CD1c-positive myeloid dendritic cell (primary cell): ENCODE data around the gene SYPL1.
A peak's percentile ranks its signal among the peaks of the same experiment; 100 is the strongest.

Experiments used
- DNase-seq: peaks from one replicate; pipeline ENCODE4 v3.0.0-alpha.2; 2016; ENCODE audit errors: extremely low spot score

SYPL1 gene

DNA sequence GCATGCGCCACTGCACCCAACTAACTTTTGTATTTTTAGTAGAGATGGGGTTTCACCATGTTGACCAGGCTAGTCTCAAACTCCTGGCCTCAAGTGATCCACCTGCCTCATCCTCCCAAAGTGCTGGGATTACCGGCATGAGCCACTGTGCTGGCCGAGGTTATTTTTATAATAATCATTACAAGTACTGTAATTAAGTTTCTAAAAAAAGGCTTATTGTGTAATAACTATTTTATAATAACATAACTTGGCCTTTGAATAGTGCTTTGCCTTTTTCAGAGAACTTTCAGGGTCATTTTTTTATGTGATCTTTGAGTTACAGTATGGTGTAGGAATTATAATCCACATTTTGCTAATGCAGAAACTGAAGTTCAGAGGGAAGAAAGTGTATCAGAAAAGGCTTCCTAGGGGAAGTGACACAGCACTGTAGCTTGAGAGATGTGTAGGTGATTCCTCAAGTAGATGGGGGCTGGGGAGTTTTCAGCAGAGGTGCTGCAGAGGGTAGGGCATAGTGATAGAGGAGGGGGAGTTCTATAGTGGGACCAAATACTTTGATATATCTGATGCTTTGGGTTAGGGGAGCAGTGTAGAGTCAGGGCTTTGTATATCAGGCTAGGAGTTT, 9.2 kb upstream of the SYPL1 start:
- DNase-seq: no peak

DNA sequence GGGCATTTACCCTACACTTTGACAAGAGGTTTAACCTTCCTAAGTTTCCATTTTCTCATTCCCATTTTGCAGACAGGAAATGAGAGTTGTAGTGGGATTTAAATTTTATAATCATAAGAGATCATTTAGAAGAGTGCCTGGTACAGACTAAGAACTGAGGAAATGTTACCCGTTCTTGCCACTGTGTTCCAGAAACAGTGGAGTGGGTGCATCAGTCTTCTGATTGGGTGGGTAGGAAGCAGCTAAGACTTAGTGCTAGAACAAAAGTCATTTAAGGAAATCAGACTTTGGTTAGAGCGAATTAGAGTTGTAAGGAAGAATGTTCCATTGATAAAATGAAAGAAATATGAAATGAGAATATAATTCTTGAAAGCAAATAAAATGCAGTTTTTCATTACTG, 8.4 kb upstream of the SYPL1 start:
- DNase-seq: no peak

DNA sequence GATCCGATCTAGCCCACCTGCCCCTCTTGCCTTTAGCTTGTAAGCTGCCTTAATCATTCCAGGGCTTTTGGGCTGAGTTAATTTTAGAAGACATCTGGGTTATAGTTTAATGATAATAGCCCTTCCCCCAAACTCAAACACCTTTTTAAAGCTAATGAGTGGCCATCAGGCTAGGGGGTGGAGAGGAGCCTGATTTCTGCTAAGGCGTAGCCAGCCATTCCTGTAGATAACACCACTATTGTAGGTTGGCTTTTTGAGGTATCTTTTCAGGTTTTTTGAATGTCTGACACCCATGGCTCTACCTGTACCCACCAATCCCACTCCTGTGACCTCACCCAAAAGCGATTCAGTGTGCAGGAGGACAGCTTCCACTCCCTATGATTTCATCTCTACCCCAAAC, 7.6 kb upstream of the SYPL1 start:
- DNase-seq: no peak

DNA sequence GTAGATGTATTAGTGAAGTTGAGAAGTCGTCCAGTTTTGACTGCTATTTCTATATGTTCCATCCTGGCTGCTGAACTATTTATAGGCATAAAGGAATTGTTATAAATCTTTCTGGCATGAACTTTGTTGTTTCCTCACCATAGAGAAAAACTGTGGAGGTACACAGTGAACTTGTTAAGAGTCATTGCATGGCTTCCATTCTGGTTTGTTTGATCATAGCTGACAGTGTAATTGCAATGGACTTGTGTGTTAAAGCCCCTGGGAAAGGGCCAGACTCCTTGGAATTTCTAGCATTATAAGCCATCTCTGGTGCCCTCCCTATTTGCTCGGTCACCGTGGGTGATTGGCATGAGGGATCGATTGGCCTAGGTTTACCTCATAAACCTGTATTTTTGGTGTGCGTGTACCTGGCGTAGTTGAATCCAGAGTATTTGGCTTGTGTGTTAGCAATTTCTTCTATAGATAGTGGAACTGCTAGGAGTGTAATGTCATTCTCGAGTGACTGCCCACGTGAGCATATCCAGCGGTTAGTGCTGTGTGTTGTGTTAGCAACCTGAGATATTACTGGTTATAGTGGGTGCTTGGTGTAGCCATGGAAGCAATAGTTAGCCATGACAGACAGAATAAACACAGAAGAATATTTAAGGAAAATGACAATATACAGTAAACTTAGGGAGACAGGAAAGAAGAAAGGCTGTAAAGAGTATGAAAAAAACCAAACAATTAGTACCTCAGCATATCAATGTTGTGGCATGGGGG, 5.9 kb upstream of the SYPL1 start:
- no peak for DNase-seq

- no peak for DNase-seq
These were observed 4.1 kb upstream of the SYPL1 start for GRCh38 chr7:106116161-106116704.

DNA sequence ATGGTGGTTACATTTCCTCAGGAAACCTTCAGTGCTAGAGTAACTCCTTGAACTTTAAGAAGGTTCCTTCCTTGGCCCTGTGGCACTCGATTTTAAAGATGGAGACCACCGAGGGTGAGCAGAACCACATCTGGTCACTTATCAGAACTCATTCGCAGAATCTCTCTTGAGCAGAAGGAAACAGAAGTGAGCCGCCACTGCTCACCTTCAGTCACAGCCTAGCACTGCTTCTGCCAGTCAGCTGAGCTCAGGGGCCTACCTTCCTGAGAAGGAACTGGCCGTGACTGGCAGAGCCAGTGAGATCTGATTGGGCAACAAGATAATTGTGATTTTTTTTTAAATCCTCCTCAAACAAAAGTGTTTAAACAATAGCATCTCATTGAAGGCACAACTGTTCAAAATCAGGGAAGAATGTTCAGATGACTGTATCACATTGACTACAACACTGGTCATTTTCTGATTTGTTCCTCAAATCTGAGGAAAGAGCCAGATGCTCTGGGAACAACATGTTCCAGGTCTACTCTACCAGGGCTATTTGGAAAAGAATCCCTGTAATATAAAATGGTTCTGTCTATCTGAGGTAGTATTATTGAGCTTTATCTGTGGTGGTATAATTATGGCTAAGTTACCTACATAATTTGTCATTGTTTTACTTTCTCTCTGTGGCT, 2.7 kb upstream of the SYPL1 start:
- peak; percentile 17 for DNase-seq

DNA sequence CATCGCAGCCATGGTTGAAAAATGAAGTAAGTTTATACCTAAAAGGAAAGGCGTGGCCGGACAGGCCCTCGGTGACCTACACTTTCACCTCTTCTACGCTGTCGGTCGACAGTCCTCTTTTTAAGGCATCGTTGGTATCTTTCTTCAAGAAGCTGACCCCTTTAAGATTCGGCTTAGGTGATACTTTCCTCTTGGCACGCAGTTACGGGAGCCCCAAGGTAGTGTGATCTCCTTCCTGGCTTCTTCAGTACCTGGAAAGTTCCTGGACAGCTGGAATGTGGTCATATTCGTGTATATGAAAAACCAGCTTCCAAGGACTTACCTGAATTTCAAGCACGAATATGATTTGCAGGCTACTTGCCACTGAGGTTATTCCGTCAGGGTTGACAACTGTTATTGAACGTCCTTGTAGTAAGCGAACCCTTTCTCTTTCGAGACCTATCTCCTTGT, 885 bp upstream of the SYPL1 start:
- no peak for DNase-seq

GRCh38 chr7:106111655-106112117, 426 bp downstream of the SYPL1 start:
- DNase-seq: peak; percentile 86

GRCh38 chr7:106110885-106111654, 1.0 kb downstream of the SYPL1 start:
- DNase-seq: peak; percentile 19

DNA sequence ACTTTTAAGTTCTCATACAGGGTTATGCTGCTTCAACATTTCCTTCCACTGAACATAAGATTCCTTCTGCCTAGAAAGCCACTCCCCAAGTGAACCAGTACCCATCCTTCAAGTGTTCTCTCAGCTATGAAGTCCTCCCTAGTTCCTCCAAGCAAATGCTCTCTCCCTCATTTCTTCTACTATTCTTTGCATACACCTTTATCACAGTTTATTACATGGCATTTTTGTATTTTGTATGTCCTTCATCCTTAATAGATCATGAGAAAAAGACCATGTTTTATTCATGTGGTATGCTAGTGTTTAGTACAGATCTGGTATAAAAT, 1.9 kb downstream of the SYPL1 start:
- no peak for DNase-seq

DNA sequence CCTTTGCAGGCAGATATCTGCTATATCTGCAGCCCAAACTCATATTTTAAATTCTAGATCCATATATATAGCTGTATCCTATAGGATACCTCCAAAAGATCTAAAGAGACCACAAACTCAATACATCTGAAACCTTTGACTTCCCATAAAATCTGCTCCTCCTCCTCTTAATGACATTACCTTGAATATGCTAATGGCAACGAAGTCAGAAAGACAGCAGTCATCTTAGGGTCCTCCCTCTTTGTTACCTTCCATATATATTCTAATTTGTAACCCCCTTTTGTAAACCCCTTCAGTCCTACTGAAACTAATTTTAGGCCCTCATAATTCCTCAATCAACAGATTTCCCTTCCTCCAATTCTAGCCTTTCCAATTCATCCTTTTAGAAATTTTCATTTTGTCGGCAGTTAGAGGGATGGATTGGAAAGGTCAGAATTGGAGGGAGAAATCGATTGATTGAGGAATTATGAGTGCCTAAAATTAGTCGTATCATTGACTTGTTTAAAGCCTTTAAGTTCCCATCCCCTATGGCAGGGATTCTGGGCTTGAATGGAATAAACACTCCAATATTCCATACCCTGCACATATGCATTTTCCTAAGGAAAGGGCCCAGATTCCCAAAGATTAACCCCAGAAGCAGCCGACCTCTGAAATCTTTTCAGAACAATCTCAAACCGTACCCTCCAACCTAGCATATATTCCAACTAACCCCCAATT, 2.4 kb downstream of the SYPL1 start:
- no peak for DNase-seq

GRCh38 chr7:106108991-106109390, 3.1 kb downstream of the SYPL1 start:
- no peak for DNase-seq

DNA sequence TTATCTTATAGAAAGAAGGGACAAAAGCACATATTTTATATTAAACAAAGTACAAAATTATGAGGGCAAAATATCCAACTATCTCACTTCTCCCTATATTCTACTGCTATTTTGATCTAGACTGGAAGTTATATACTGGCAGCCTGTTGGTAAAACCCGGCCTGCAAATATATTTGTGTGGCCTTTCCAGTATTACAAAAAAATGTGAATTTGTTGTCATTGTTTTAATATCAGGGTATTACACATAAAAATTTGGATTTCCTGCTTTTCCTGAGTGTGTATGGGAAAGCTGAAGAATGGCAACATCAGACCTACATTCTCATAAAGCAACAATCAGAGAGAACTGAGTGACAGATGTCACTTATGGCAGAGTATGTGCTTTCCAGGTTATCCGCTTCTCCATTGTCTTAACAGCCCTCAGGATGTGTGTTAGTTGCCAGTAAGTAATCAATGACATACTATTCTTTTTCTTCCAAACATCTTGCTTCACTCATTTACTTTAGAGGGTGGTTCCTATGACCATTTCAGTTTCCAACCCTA, 7.3 kb downstream of the SYPL1 start:
- DNase-seq: no peak

- no peak for DNase-seq
These were observed 9.6 kb downstream of the SYPL1 start for GRCh38 chr7:106102387-106102966.

- DNase-seq: no peak
These were observed 10.4 kb downstream of the SYPL1 start for GRCh38 chr7:106101726-106102125.

DNA sequence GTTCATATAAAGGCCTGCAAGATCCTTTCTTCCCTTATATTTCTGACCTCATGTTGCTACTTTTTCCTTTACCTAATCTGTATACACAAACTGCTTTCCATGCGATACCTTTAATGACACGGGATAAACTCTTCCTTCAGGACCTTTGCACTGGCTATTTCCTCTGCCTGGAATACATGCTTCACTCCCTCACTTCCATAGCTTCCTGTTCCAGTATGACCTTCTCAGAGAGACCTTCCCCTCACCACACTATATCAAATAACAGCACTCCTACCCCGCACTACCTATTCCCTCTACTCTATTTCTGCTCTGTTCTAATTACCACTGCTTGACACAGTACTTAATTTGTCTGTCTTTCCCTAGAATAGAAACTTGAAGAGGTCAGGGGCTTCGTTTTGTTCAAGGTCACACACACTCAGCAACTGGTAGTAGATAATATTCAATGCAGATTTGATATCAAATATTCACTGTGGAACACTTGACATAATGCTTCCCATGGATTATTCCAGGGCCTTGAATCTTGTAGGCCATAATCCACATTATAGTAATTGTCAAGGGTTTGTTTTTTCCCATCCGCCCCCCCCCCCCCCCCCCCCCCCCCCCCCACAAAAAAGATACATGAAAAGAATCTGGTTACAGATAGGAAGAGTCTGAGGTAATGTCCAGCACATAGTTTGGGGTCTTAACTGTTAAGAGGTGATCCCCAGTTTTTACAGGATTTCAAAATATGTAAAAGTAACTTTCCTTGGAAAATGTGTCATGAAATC, 11.1 kb downstream of the SYPL1 start:
- DNase-seq: no peak

DNA sequence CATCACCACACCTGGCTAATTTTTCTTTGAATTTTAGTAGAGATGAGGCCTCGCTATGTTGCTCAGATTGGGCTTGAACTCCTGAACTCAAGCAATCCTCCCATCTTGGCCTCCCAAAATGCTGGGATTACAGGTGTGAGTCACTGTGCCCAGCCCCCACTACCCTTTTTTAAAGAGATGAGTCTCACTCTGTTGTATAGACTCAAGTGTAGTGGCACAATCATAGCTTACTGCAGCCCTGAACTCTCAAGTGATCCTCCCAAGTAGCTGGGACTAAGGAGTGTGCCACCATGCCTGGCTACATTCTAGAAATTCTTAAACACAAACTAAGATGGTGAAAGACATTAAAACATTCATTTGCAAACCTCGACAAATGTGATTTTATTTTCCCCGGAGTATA, 12.6 kb downstream of the SYPL1 start:
- DNase-seq: no peak

DNA sequence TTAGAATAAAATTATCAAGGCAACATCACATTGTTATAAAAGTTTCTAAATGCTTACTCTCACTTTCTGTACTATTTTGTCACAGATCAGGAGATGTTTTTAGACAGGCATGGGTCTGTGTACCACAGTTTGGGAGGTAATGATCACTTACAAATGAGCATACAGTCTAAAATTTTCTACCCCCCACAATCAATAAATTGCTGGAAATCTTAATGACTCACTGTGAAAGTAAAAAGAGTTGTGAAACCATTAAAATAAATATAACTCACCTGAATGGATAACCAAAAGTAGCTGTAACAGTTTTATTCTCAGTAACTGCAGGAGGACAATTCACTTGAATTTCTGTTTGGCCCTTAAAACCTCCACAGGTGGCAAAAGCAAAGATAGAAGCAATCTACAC, 13.2 kb downstream of the SYPL1 start:
- DNase-seq: no peak

GRCh38 chr7:106095634-106096033, 16.5 kb downstream of the SYPL1 start:
- no peak for DNase-seq

DNA sequence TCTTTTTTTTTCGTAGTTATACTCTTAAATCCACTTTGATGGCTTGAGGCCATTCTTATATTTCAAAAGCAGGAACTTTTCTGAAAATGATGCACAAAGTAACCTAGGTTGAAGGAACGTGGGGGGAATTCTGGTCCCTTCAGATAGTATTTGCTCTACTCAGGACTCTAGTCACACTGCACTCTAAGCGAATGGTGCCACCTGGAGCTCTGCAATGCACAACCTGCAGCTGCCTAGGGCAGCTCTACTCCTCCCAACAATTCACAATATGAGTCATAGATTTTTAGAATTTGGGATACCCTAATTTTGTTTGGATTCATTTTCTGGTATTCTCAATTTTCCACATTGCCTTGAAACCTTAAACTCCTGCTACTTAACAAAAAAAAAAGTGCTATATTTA, 17.3 kb downstream of the SYPL1 start:
- no peak for DNase-seq
